OCI-LY1 (cell line): ENCODE measurements around the gene DELE1.

Experiments
- EZH2 ChIP-seq: fragments of 200-600 bp; sonication (generic), shearing (Covaris generic); IDR thresholded peaks from 2 replicates; pipeline ENCODE4 v1.8.0; 2017; ENCODE audit warnings: borderline replicate concordance, mixed run types, mild to moderate bottlenecking, antibody characterized with exemption, low read length, moderate library complexity, mixed read lengths
- TF ChIP-seq, protein P1 (sequence below): fragments of 200-600 bp; sonication (generic), shearing (Covaris generic); IDR thresholded peaks from 2 replicates; pipeline ENCODE4 v1.5.1; 2017; ENCODE audit warnings: mild to moderate bottlenecking, antibody characterized with exemption, low read length, moderate library complexity, mixed read lengths

DNA sequence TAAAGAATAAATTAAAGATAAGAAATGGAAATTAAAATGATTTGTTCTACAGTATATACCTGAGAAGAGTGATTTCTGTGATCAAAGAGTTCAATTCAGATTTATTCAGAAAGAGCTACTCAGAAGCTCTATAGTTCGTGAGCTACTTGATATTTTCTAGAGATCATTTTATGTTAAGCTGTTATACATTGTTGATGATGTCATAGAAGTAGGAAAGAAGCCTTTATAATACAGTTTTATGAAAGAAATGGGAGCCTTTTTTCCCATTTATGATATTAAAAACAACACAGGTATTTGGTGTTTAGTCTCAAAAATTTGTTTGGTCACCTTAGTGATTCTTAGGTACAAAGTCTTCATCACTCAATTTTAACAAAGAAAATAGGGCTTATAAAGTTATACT is 66.0 kb downstream of the DELE1 start:
- no peak for TF ChIP-seq EZH2
- TF ChIP-seq, protein P1, sequence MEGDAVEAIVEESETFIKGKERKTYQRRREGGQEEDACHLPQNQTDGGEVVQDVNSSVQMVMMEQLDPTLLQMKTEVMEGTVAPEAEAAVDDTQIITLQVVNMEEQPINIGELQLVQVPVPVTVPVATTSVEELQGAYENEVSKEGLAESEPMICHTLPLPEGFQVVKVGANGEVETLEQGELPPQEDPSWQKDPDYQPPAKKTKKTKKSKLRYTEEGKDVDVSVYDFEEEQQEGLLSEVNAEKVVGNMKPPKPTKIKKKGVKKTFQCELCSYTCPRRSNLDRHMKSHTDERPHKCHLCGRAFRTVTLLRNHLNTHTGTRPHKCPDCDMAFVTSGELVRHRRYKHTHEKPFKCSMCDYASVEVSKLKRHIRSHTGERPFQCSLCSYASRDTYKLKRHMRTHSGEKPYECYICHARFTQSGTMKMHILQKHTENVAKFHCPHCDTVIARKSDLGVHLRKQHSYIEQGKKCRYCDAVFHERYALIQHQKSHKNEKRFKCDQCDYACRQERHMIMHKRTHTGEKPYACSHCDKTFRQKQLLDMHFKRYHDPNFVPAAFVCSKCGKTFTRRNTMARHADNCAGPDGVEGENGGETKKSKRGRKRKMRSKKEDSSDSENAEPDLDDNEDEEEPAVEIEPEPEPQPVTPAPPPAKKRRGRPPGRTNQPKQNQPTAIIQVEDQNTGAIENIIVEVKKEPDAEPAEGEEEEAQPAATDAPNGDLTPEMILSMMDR: no peak
